GM12872 (cell line): ENCODE results near the gene ZBED4.

Experiments used
- TF ChIP-seq, protein P1 (sequence below): IDR thresholded peaks from 3 replicates; pipeline ENCODE4 v1.5.1; 2011; ENCODE audit warnings: low read depth, mild to moderate bottlenecking, low read length, moderate library complexity; ENCODE audit not compliant: insufficient read depth

Gene ZBED4

DNA sequence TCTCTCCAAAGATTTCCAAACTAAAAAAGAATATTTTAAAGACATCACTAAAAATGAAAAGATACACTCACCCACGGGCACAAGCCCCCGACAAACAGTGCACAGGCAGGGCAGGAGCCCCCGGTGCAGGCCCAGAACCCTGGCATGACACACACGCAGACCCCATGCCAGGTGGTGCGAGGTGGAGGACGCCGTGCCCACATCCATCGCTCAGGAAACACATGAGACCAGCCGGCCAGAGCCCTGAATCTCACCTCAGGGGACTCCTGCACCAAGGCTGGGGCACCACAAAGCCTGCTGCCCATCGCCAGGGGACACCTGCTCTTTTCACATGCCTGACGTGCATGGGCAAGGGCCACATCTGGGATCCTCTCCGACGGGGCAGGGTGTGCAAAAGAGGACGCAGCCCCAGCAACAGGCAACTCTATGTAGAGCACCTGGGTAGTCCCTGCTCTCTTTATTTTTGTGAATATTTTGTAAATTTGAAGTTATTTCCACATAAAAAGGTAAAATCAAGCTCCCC, 39.4 kb upstream of the ZBED4 start:
- TF ChIP-seq, protein P1, sequence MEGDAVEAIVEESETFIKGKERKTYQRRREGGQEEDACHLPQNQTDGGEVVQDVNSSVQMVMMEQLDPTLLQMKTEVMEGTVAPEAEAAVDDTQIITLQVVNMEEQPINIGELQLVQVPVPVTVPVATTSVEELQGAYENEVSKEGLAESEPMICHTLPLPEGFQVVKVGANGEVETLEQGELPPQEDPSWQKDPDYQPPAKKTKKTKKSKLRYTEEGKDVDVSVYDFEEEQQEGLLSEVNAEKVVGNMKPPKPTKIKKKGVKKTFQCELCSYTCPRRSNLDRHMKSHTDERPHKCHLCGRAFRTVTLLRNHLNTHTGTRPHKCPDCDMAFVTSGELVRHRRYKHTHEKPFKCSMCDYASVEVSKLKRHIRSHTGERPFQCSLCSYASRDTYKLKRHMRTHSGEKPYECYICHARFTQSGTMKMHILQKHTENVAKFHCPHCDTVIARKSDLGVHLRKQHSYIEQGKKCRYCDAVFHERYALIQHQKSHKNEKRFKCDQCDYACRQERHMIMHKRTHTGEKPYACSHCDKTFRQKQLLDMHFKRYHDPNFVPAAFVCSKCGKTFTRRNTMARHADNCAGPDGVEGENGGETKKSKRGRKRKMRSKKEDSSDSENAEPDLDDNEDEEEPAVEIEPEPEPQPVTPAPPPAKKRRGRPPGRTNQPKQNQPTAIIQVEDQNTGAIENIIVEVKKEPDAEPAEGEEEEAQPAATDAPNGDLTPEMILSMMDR = no peak

DNA sequence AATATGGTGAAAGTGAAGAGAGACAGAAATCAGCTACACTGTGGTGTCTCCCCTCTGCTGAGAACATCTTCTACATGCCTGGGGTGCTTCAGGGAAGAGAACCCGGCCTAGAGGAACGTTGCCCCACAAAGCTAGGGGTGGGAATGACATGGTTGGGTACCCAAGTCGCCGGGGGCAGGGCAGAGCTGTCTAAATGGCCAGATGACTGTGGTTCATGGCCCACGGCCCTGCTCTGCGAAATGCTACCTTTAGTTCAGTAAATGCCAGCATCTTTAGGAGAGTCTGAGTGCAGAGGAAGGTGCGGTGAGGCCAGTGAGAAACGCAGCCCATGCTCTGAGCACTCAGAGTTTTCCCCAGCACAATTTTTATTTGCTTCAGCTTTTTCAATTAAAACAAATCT, 38.8 kb upstream of the ZBED4 start:
- TF ChIP-seq, protein P1 = no peak

DNA sequence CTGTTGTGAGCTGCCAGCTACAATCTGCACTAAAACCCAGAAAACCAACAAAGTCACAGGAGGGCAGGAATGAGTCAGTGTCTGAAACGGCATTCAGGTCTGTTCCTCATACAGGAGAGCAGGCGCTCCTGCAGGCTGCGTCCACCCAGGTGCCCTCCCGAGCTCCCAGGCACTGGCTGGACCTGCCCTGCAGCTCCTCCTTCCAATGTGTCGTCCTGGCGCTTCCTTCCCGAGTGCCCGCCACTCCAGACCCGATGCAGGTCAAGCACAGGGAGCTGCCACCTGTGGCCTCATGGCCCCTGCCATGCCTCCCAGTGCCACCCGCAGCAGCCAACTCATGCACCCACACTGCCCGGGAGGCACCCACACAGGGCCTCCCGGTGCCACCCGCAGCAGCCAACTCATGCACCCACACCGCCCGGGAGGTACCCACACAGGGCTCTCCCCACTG, 38.0 kb upstream of the ZBED4 start:
- TF ChIP-seq, protein P1 = no peak

DNA sequence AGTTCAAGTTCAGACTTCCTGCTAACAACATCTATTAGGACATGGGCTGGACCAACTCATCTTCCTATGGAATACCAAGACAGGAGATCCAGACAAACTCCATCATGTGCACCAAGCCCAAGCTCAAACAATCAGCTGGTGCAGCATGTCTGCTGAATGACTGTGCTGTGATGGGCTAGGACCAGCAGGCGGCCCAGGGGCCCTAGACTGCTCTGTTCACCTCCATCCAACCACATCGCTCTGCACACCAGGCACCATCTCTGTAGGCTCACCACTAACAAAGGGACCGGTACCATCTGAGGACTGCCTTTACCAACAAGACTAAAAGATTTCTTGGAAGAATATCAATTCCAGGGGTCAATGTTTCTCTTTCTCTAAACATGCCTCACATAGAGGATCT, 36.3 kb upstream of the ZBED4 start:
- TF ChIP-seq, protein P1 = no peak

GRCh38 chr22:49820984-49821383, 32.7 kb upstream of the ZBED4 start:
- TF ChIP-seq, protein P1 = no peak

- TF ChIP-seq, protein P1 = no peak
Measured at GRCh38 chr22:49823289-49824045, 30.2 kb upstream of the ZBED4 start.

DNA sequence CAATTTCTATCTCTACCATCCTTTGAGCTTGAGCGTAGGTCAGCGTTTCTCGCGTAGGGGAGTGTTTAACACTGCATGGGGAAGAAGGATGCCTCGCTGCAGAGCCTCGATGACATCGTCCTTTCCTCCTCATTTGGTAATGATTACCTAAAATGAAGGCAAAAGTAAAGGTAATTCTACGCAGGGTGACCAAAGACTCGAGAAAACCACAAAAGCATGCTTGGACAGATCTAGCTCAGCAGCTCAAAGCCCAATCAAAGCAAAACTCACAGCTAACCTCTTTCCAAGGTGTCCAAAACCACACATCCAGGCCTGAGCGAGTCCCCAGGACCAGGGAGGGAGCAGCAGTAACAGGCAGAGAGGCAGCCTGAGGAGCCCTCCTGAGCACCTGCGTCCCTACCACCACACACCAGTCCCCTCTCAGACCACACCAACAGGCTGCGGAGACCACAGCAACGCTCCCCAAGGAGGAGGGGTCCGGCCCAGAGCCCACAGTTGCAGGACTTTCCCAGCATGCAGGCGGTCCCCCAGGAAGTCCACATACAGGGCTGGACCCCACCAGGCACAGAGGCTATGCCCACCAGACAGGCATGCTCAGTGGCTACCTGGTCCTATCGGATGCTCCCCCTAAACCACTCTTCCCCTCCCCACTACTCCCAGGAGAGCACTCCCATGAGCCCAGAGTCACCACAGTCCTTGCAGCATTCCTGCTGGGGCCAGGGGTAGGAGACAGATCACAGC, 29.3 kb upstream of the ZBED4 start:
- TF ChIP-seq, protein P1 = no peak
